WERI-Rb-1 (cell line): ENCODE data around the gene CACNA1H.
"Not testable (repeated sequence)": the region's sequence is repeated elsewhere in the genome, so short reads cannot be mapped to it uniquely, and the experiment has no call there.

Source experiments
- DNase-seq: peaks from one replicate; pipeline ENCODE4 v3.0.0-alpha.2; 2020
- H3K27ac ChIP-seq: fragments of 250-450 bp; sonication (Bioruptor Pico); 2 replicates; pipeline ENCODE4 v1.5.1; 2020; ENCODE audit warnings: mild to moderate bottlenecking, moderate library complexity
- H3K27me3 ChIP-seq: fragments of 250-450 bp; sonication (Bioruptor Pico); 2 replicates; pipeline ENCODE4 v1.5.1; 2021; ENCODE audit warnings: mild to moderate bottlenecking, low read depth, moderate library complexity; ENCODE audit not compliant: insufficient read depth, severe bottlenecking
- H3K36me3 ChIP-seq: fragments of 250-450 bp; sonication (Bioruptor Pico); 2 replicates; pipeline ENCODE4 v1.5.1; 2020; ENCODE audit warnings: mild to moderate bottlenecking, moderate library complexity
- H3K4me3 ChIP-seq: 2 replicates; pipeline ENCODE4 v1.5.1; 2011; ENCODE audit warnings: low read depth, mild to moderate bottlenecking, control low read depth, low read length
- H3K9me3 ChIP-seq: fragments of 250-450 bp; sonication (Bioruptor Pico); 2 replicates; pipeline ENCODE4 v1.5.1; 2021; ENCODE audit warnings: mild to moderate bottlenecking, moderate library complexity; ENCODE audit not compliant: severe bottlenecking
- CTCF ChIP-seq: IDR thresholded peaks from 2 replicates; pipeline ENCODE4 v1.5.1; 2011; ENCODE audit warnings: low read depth, mild to moderate bottlenecking, control low read depth, inconsistent platforms, low read length

CACNA1H gene

GRCh38 chr16:1198194-1198593 lies 45.3 kb downstream of the CACNA1H start:
- H3K27me3 ChIP-seq, result no peaks in the 10 kb centered on the region
- H3K27ac ChIP-seq, result no peak overlapping the region
- no peaks in the 10 kb centered on the region for H3K9me3 ChIP-seq
- no peak for TF ChIP-seq CTCF
- peaks cover 46% of the 10 kb centered on the region for H3K36me3 ChIP-seq
- no peak overlapping the region for H3K4me3 ChIP-seq
- no peak for DNase-seq

GRCh38 chr16:1198671-1199346 lies 45.9 kb downstream of the CACNA1H start:
- H3K27me3 ChIP-seq, H3K27ac ChIP-seq, H3K9me3 ChIP-seq, DNase-seq, H3K4me3 ChIP-seq: not testable (repeated sequence)
- H3K36me3 ChIP-seq, result peaks cover 52% of the 10 kb centered on the region

GRCh38 chr16:1199347-1200013 lies 46.6 kb downstream of the CACNA1H start:
- DNase-seq, result no peak
- Histone ChIP-seq H3K27me3 (no peaks in the 10 kb centered on the region), H3K36me3 (peaks cover 59% of the 10 kb centered on the region), H3K9me3 (no peaks in the 10 kb centered on the region), H3K4me3 (no peak overlapping the region), H3K27ac (no peak overlapping the region)
- no peak for TF ChIP-seq CTCF

- no peak for TF ChIP-seq CTCF
- Histone ChIP-seq H3K36me3 (peaks cover 61% of the 10 kb centered on the region), H3K4me3 (no peak overlapping the region), H3K27me3 (no peaks in the 10 kb centered on the region), H3K9me3 (no peaks in the 10 kb centered on the region), H3K27ac (no peak overlapping the region)
- no peak for DNase-seq
Measured at GRCh38 chr16:1200014-1200627, 47.2 kb downstream of the CACNA1H start.

- Histone ChIP-seq H3K4me3 (no peak overlapping the region), H3K27ac (no peak overlapping the region), H3K9me3 (no peaks in the 10 kb centered on the region), H3K27me3 (no peaks in the 10 kb centered on the region), H3K36me3 (peaks cover 70% of the 10 kb centered on the region)
- no peak for DNase-seq
- TF ChIP-seq CTCF, result no peak
Measured at GRCh38 chr16:1201444-1201843, 48.5 kb downstream of the CACNA1H start.

GRCh38 chr16:1202274-1202673 lies 49.4 kb downstream of the CACNA1H start:
- no peaks in the 10 kb centered on the region for H3K27me3 ChIP-seq
- H3K36me3 ChIP-seq, result peaks cover 76% of the 10 kb centered on the region
- DNase-seq, result no peak
- no peaks in the 10 kb centered on the region for H3K9me3 ChIP-seq
- no peak overlapping the region for H3K4me3 ChIP-seq
- H3K27ac ChIP-seq, result no peak overlapping the region
- no peak for TF ChIP-seq CTCF
